Hepatocyte (in vitro differentiated cells): ENCODE measurements around the gene LPP. TPM values are rescaled to one million over a fixed set of nuclear protein-coding genes. Genes with fewer than 3 reads are reported as not detected.

Experiments
- DNase-seq: peaks from one replicate; pipeline ENCODE4 v3.0.0-alpha.2; 2016; ENCODE audit warnings: low spot score
- H2AFZ ChIP-seq: fragments of 200-600 bp; sonication (generic); 2 replicates; pipeline ENCODE4 v1.6.0; 2016; ENCODE audit warnings: antibody characterized with exemption, mild to moderate bottlenecking
- H3K27ac ChIP-seq: fragments of 200-600 bp; sonication (generic); 2 replicates; pipeline ENCODE4 v1.5.1; 2016; ENCODE audit warnings: mild to moderate bottlenecking
- H3K27me3 ChIP-seq: fragments of 200-600 bp; sonication (generic); 2 replicates; pipeline ENCODE4 v1.6.1; 2016
- H3K36me3 ChIP-seq: fragments of 200-600 bp; sonication (generic); replicated peaks from 2 replicates; pipeline ENCODE4 v1.5.1; 2016; ENCODE audit warnings: low read depth; ENCODE audit not compliant: insufficient read depth
- H3K4me1 ChIP-seq: fragments of 200-600 bp; sonication (generic); 2 replicates; pipeline ENCODE4 v1.5.1; 2016; ENCODE audit warnings: mild to moderate bottlenecking, moderate library complexity; ENCODE audit not compliant: insufficient read depth
- H3K4me2 ChIP-seq: fragments of 200-600 bp; sonication (generic); 2 replicates; pipeline ENCODE4 v1.6.0; 2016
- H3K4me3 ChIP-seq: fragments of 200-600 bp; sonication (generic); 2 replicates; pipeline ENCODE4 v1.5.1; 2016; ENCODE audit warnings: mild to moderate bottlenecking
- H3K79me2 ChIP-seq: fragments of 200-600 bp; sonication (generic); 2 replicates; pipeline ENCODE4 v1.6.0; 2017; ENCODE audit warnings: mild to moderate bottlenecking
- H3K9me2 ChIP-seq: fragments of 200-600 bp; sonication (generic); replicated peaks from 2 replicates; pipeline ENCODE4 v1.6.0; 2017; ENCODE audit warnings: mild to moderate bottlenecking; ENCODE audit not compliant: insufficient read depth
- H3K9me3 ChIP-seq: fragments of 200-600 bp; sonication (generic); 2 replicates; pipeline ENCODE4 v1.5.1; 2016; ENCODE audit warnings: low read depth, mild to moderate bottlenecking
- H4K20me1 ChIP-seq: fragments of 200-600 bp; sonication (generic); 2 replicates; pipeline ENCODE4 v1.6.0; 2016; ENCODE audit warnings: mild to moderate bottlenecking; ENCODE audit not compliant: insufficient read depth, poor library complexity, severe bottlenecking
- EZH2 ChIP-seq: fragments of 200-600 bp; sonication (generic); IDR thresholded peaks from 2 replicates; pipeline ENCODE4 v1.6.1; 2016; ENCODE audit warnings: antibody characterized with exemption, mild to moderate bottlenecking, borderline replicate concordance
- EZH2phosphoT487 ChIP-seq: fragments of 200-600 bp; sonication (generic); IDR thresholded peaks from one replicate; pipeline ENCODE4 v1.6.1; 2018; ENCODE audit warnings: antibody characterized with exemption, mild to moderate bottlenecking, low read depth, moderate library complexity; ENCODE audit not compliant: unreplicated experiment, severe bottlenecking
- WGBS: methylation state at CpG from one replicate; pipeline ENCODE4 v1.1.6; 2016; ENCODE audit warnings: low lambda C conversion rate; ENCODE audit errors: missing lambda C conversion rate; 5-methylcytosine and 5-hydroxymethylcytosine counted together
- polyA plus RNA-seq: library from polyadenylated mRNA; unstranded; fragments of >200 nt; fragmentation: Nextera tagmentation; extraction: Ambion mirVana; gene quantifications from 2 replicates; pipeline ENCODE4 v1.2.1, GENCODE V29; 2016
- total RNA-seq: library from RNA; depleted of rRNA; stranded (reverse); fragments of >200 nt; gene quantifications from 2 replicates; pipeline ENCODE4 v1.2.3, GENCODE V29; 2014
- TF ChIP-seq, protein P1 (sequence below): fragments of 200-600 bp; sonication (generic); IDR thresholded peaks from 2 replicates; pipeline ENCODE4 v1.5.1; 2016; ENCODE audit warnings: antibody characterized with exemption, mild to moderate bottlenecking; ENCODE audit not compliant: poor library complexity

Gene LPP
- total and polyA plus RNA-seq, 2 experiments from 2014 or later = 53.2 to 73.8 TPM

DNA sequence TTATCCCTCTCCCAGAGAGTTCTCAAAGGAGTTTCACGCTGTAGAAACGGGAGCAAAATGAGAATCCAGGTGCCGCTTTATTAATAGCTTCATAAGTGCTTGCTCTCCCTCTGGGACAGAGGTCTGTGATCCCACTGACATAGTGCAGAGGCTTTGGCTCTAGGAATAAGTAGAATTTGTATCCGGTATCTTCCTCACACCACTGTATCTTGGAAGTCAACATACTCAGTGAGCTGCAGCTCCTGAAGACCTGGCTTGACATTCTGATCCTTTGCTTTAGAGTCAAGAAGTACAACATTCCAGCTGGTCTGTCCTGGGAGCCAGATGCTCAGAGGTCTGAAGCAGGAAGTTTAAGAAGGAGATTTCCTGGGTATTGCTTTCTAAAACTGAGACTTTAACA lies 323.0 kb downstream of the LPP start:
- 69% methylated on average over 4 of the region's 4 CpGs for WGBS
- no peaks in the 10 kb centered on the region for H3K9me2 ChIP-seq
- no peak overlapping the region for H3K27ac ChIP-seq
- H3K27me3 ChIP-seq = no peaks in the 10 kb centered on the region
- TF ChIP-seq EZH2phosphoT487 (no peak), EZH2 (no peak)
- TF ChIP-seq, protein P1, sequence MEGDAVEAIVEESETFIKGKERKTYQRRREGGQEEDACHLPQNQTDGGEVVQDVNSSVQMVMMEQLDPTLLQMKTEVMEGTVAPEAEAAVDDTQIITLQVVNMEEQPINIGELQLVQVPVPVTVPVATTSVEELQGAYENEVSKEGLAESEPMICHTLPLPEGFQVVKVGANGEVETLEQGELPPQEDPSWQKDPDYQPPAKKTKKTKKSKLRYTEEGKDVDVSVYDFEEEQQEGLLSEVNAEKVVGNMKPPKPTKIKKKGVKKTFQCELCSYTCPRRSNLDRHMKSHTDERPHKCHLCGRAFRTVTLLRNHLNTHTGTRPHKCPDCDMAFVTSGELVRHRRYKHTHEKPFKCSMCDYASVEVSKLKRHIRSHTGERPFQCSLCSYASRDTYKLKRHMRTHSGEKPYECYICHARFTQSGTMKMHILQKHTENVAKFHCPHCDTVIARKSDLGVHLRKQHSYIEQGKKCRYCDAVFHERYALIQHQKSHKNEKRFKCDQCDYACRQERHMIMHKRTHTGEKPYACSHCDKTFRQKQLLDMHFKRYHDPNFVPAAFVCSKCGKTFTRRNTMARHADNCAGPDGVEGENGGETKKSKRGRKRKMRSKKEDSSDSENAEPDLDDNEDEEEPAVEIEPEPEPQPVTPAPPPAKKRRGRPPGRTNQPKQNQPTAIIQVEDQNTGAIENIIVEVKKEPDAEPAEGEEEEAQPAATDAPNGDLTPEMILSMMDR = no peak
- H3K4me1 ChIP-seq = no peaks in the 10 kb centered on the region
- no peak overlapping the region for H3K4me3 ChIP-seq
- peaks cover 61% of the 10 kb centered on the region for H3K79me2 ChIP-seq
- H4K20me1 ChIP-seq = no peaks in the 10 kb centered on the region
- H2AFZ ChIP-seq = no peak overlapping the region
- no peaks in the 10 kb centered on the region for H3K9me3 ChIP-seq
- no peaks in the 10 kb centered on the region for H3K36me3 ChIP-seq
- H3K4me2 ChIP-seq = no peak overlapping the region
- DNase-seq = no peak

DNA sequence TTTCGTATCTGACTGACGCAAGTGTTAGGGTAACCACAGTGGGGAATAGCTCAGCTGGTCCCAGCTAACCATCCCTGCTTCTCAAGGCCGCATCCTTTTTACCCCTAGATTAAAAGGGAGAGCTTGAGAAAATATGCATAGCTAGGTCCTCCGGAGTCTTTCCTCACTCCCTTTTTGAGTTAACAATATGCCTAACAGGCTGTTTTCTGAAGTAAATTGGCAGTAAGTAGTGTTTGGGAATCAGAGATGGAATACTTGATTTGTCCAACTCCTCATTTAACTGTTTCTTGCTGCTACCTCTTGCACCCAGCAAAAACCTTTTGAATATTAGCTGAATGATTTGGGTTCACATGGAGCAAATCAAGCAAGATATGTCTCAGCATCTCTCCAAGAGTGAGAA lies 326.1 kb downstream of the LPP start:
- H3K9me2 ChIP-seq = no peaks in the 10 kb centered on the region
- H3K27me3 ChIP-seq = no peaks in the 10 kb centered on the region
- H3K4me2 ChIP-seq = no peak overlapping the region
- no peak for TF ChIP-seq EZH2phosphoT487
- no peak for TF ChIP-seq EZH2
- TF ChIP-seq, protein P1 = no peak
- no peaks in the 10 kb centered on the region for H3K4me1 ChIP-seq
- H4K20me1 ChIP-seq = peaks cover 2% of the 10 kb centered on the region
- no peaks in the 10 kb centered on the region for H3K36me3 ChIP-seq
- H3K9me3 ChIP-seq = no peaks in the 10 kb centered on the region
- H2AFZ ChIP-seq = no peak overlapping the region
- no peak for DNase-seq
- no peak overlapping the region for H3K27ac ChIP-seq
- H3K4me3 ChIP-seq = no peak overlapping the region
- peaks cover 41% of the 10 kb centered on the region for H3K79me2 ChIP-seq
- WGBS = 95% methylated on average over 4 of the region's 4 CpGs

DNA sequence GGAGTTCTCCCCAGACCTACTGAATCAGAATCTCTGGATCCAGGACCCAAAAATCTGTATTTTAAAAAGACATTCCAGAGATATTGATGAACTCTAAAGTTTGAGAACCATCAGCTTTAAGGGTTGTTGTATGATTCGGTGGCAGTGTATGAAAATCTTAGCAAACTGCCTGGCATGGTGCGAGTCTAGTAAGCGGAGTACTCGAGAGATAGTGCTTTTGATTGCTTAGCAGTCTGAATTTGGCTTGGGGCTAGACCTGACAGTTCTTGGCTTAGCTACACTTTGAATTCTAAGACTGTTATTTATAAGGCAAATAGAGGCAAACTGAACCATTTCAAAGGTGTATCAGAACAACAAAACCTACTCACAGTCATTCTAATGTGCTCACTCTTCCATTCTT lies 329.0 kb downstream of the LPP start:
- Histone ChIP-seq H3K9me2 (no peaks in the 10 kb centered on the region), H3K27ac (no peak overlapping the region), H3K79me2 (peaks cover 29% of the 10 kb centered on the region), H3K36me3 (no peaks in the 10 kb centered on the region), H3K9me3 (no peaks in the 10 kb centered on the region), H3K4me2 (no peak overlapping the region), H2AFZ (no peak overlapping the region), H3K27me3 (no peaks in the 10 kb centered on the region), H4K20me1 (peaks cover 2% of the 10 kb centered on the region), H3K4me3 (no peak overlapping the region), H3K4me1 (no peaks in the 10 kb centered on the region)
- no peak for TF ChIP-seq EZH2
- TF ChIP-seq, protein P1 = no peak
- TF ChIP-seq EZH2phosphoT487 = no peak
- no peak for DNase-seq
- WGBS = 66% methylated on average over 4 of the region's 4 CpGs

DNA sequence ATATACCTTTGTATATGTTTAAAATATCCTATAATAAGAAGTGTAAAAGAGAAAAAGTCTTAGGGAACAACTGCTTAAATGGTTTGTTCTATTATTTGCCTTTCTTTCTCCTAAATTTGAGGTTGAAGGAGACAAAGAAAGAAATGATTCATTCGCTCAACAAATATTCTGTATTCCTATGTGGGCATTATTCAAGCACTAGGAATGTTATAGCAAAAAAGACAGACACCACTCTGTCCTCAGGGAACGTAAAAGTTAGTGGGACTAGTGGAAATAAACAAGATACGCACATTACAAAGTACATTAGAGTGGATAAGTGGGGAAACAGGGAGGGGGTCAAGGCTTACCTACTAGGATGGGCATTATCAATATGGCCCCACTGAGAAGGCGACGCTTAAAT lies 332.2 kb downstream of the LPP start:
- H3K9me2 ChIP-seq = no peaks in the 10 kb centered on the region
- peaks cover 2% of the 10 kb centered on the region for H4K20me1 ChIP-seq
- H3K4me3 ChIP-seq = no peak overlapping the region
- no peaks in the 10 kb centered on the region for H3K27me3 ChIP-seq
- H3K36me3 ChIP-seq = no peaks in the 10 kb centered on the region
- H2AFZ ChIP-seq = no peak overlapping the region
- peaks cover 3% of the 10 kb centered on the region for H3K79me2 ChIP-seq
- no peak for TF ChIP-seq EZH2
- H3K4me1 ChIP-seq = no peaks in the 10 kb centered on the region
- 96% methylated on average over 5 of the region's 5 CpGs for WGBS
- no peaks in the 10 kb centered on the region for H3K9me3 ChIP-seq
- H3K4me2 ChIP-seq = no peak overlapping the region
- no peak for DNase-seq
- no peak overlapping the region for H3K27ac ChIP-seq
